Activated T-helper 17 cell treated with anti-CD3 and anti-CD28 coated beads, Interleukin-2, amount 50 U/mL, for 72 hours (primary cell): ENCODE data around the gene TSPO2. TPM values are rescaled to one million over a fixed set of nuclear protein-coding genes. Genes with fewer than 3 reads are reported as not detected.

ENCODE experiments used
- ATAC-seq: fragments of 150-1000 bp; cut with Tn5 transposase; replicated peaks from 2 replicates; pipeline ENCODE4 v1.10.0; 2021; ENCODE audit warnings: mild to moderate bottlenecking, moderate library complexity
- H3K27ac Mint-ChIP-seq: one replicate; pipeline ENCODE4 v1.8.0; 2022; ENCODE audit warnings: mixed read lengths
- H3K27me3 Mint-ChIP-seq: one replicate; pipeline ENCODE4 v1.8.0; 2022; ENCODE audit warnings: mixed read lengths
- H3K36me3 Mint-ChIP-seq: one replicate; pipeline ENCODE4 v1.8.0; 2022; ENCODE audit warnings: low read depth, mild to moderate bottlenecking, mixed read lengths
- H3K4me1 Mint-ChIP-seq: one replicate; pipeline ENCODE4 v1.8.0; 2022; ENCODE audit warnings: mixed read lengths
- H3K4me3 Mint-ChIP-seq: one replicate; pipeline ENCODE4 v1.8.0; 2022; ENCODE audit warnings: mild to moderate bottlenecking, mixed read lengths
- H3K9me3 Mint-ChIP-seq: one replicate; pipeline ENCODE4 v1.8.0; 2022; ENCODE audit warnings: mixed read lengths
- total RNA-seq, 2 donors: library from RNA; stranded (reverse); gene quantifications; one replicate each; pipeline ENCODE4 v1.2.3, GENCODE V29; 2022

The TSPO2 gene
- total RNA-seq, 2 donors from 2014 or later: not detected

- Mint-ChIP-seq H3K9me3 (no peaks in the 10 kb centered on the region), H3K4me1 (peaks cover 10% of the 10 kb centered on the region), H3K27me3 (no peaks in the 10 kb centered on the region), H3K4me3 (no peak overlapping the region), H3K36me3 (peaks cover 99% of the 10 kb centered on the region), H3K27ac (no peak overlapping the region)
- ATAC-seq: no peak
Observed at GRCh38 chr6:41090841-41091761, 48.8 kb downstream of the TSPO2 start.

GRCh38 chr6:41092421-41093140 lies 50.3 kb downstream of the TSPO2 start:
- Mint-ChIP-seq H3K4me1 (peaks cover 9% of the 10 kb centered on the region), H3K9me3 (no peaks in the 10 kb centered on the region), H3K36me3 (peaks cover 99% of the 10 kb centered on the region), H3K27ac (no peak overlapping the region), H3K27me3 (no peaks in the 10 kb centered on the region), H3K4me3 (no peak overlapping the region)
- no peak for ATAC-seq

- Mint-ChIP-seq H3K36me3 (peaks cover 99% of the 10 kb centered on the region), H3K27ac (no peak overlapping the region), H3K27me3 (no peaks in the 10 kb centered on the region), H3K4me1 (peaks cover 9% of the 10 kb centered on the region), H3K4me3 (no peak overlapping the region), H3K9me3 (no peaks in the 10 kb centered on the region)
- ATAC-seq: no peak
Observed at GRCh38 chr6:41093729-41094128, 51.5 kb downstream of the TSPO2 start.

Other genes starting within 250 kb of the TSPO2 start
- gene UNC5CL, start 3.2 kb upstream of the TSPO2 start, total RNA-seq: 1 to 10 TPM; 2.9 to 6.7 TPM
- not detected for gene APOBEC2, start 10.7 kb downstream of the TSPO2 start, total RNA-seq
- gene OARD1, start 29.9 kb downstream of the TSPO2 start, total RNA-seq: 10 to 100 TPM; 31.8 to 41.2 TPM
- gene NFYA, start 30.5 kb downstream of the TSPO2 start, total RNA-seq: 10 to 100 TPM; 23.3 to 25.0 TPM
- not detected for gene TREML1, start 111.9 kb downstream of the TSPO2 start, total RNA-seq
- gene TREM2, start 120.6 kb downstream of the TSPO2 start, total RNA-seq: not detected
- 1 to 10 TPM; 3.3 to 6.2 TPM for gene TREML2, start 158.7 kb downstream of the TSPO2 start, total RNA-seq
- not detected for gene TREML4, start 185.9 kb downstream of the TSPO2 start, total RNA-seq
- gene TREM1, start 244.2 kb downstream of the TSPO2 start, total RNA-seq: 1 to 10 TPM in 1 of 2 donors, not detected in 1; 5.1 TPM